OCI-LY1 (cell line): Measurements from ENCODE around the gene TGM5.
A peak's percentile ranks its signal among the peaks of the same experiment; 100 is the strongest.

Experiments used
- H2AFZ ChIP-seq: fragments of 200-600 bp; sonication (generic), shearing (Covaris generic); 2 replicates; pipeline ENCODE4 v1.6.0; 2014; ENCODE audit warnings: antibody characterized with exemption, mild to moderate bottlenecking, low read length
- H3F3A ChIP-seq: fragments of 200-600 bp; sonication (generic), shearing (Covaris generic); 2 replicates; pipeline ENCODE4 v1.6.0; 2014; ENCODE audit warnings: mild to moderate bottlenecking, antibody characterized with exemption, low read length, moderate library complexity; ENCODE audit not compliant: insufficient read depth
- H3K27ac ChIP-seq: fragments of 200-600 bp; sonication (generic); 2 replicates; pipeline ENCODE4 v1.5.1; 2014; ENCODE audit warnings: low read length, mixed run types, mild to moderate bottlenecking, low read depth; ENCODE audit not compliant: poor library complexity, severe bottlenecking
- H3K27me3 ChIP-seq: fragments of 200-600 bp; sonication (generic); 2 replicates; pipeline ENCODE4 v1.6.0; 2014; ENCODE audit warnings: antibody characterized with exemption, mild to moderate bottlenecking, low read length, moderate library complexity; ENCODE audit not compliant: insufficient read depth
- H3K36me3 ChIP-seq: fragments of 200-600 bp; sonication (generic); 2 replicates; pipeline ENCODE4 v1.6.1; 2014; ENCODE audit warnings: mild to moderate bottlenecking, antibody characterized with exemption, low read length, moderate library complexity, mixed read lengths; ENCODE audit not compliant: insufficient read depth
- H3K4me1 ChIP-seq: fragments of 200-600 bp; sonication (generic); 2 replicates; pipeline ENCODE4 v1.5.1; 2014; ENCODE audit warnings: mild to moderate bottlenecking, low read length, moderate library complexity; ENCODE audit not compliant: insufficient read depth, severe bottlenecking
- H3K4me2 ChIP-seq: fragments of 200-600 bp; sonication (generic), shearing (Covaris generic); 2 replicates; pipeline ENCODE4 v1.6.1; 2014; ENCODE audit warnings: low read length
- H3K4me3 ChIP-seq: fragments of 200-600 bp; sonication (generic); 2 replicates; pipeline ENCODE4 v1.5.1; 2014; ENCODE audit warnings: low read length, low read depth, mild to moderate bottlenecking, mixed read lengths; ENCODE audit not compliant: poor library complexity, severe bottlenecking
- H3K79me2 ChIP-seq: fragments of 200-600 bp; shearing (Covaris generic); 2 replicates; pipeline ENCODE4 v1.6.1; 2016; ENCODE audit warnings: mixed run types, low read length, mixed read lengths; ENCODE audit not compliant: insufficient read depth
- H3K9ac ChIP-seq: fragments of 200-600 bp; sonication (generic), shearing (Covaris generic); 2 replicates; pipeline ENCODE4 v1.6.1; 2014; ENCODE audit warnings: mild to moderate bottlenecking, low read length, mixed read lengths
- H3K9me2 ChIP-seq: fragments of 200-600 bp; sonication (generic), shearing (Covaris generic); 2 replicates; pipeline ENCODE4 v1.6.1; 2014; ENCODE audit warnings: low read depth, mild to moderate bottlenecking, low read length, mixed read lengths
- H3K9me3 ChIP-seq: fragments of 200-600 bp; shearing (Covaris generic); 2 replicates; pipeline ENCODE4 v1.6.1; 2014; ENCODE audit warnings: low read length, mixed read lengths
- H4K20me1 ChIP-seq: fragments of 200-600 bp; sonication (generic), shearing (Covaris generic); 2 replicates; pipeline ENCODE4 v1.6.0; 2016; ENCODE audit warnings: mild to moderate bottlenecking, low read length; ENCODE audit not compliant: insufficient read depth
- EZH2 ChIP-seq: fragments of 200-600 bp; sonication (generic), shearing (Covaris generic); IDR thresholded peaks from 2 replicates; pipeline ENCODE4 v1.8.0; 2017; ENCODE audit warnings: borderline replicate concordance, mixed run types, mild to moderate bottlenecking, antibody characterized with exemption, low read length, moderate library complexity, mixed read lengths
- TF ChIP-seq, protein P1 (sequence below): fragments of 200-600 bp; sonication (generic), shearing (Covaris generic); IDR thresholded peaks from 2 replicates; pipeline ENCODE4 v1.5.1; 2017; ENCODE audit warnings: mild to moderate bottlenecking, antibody characterized with exemption, low read length, moderate library complexity, mixed read lengths

Gene TGM5

DNA sequence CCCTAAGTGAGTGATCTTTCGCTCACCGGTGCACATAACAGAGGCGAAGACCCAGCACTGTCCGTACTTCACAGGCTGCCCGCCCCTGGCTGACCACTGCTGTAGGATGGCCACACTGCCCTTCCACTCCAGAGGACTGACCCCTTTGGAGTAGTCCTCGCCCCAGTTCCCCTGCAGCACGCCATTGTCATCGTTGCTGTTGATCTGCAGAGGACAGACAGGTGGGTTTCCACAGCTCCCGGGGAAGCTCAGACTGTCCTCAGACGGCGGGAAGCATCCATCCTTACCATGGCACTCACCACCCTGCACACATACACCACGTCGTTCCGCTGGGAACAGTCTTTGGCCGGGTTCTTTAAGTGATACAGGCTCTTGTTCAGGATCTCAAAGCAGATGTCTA, 20.5 kb upstream of the TGM5 start:
- no peak overlapping the region for H2AFZ ChIP-seq
- H3K4me2 ChIP-seq = no peak overlapping the region
- no peaks in the 10 kb centered on the region for H4K20me1 ChIP-seq
- H3K4me3 ChIP-seq = no peak overlapping the region
- no peak for TF ChIP-seq EZH2
- TF ChIP-seq, protein P1, sequence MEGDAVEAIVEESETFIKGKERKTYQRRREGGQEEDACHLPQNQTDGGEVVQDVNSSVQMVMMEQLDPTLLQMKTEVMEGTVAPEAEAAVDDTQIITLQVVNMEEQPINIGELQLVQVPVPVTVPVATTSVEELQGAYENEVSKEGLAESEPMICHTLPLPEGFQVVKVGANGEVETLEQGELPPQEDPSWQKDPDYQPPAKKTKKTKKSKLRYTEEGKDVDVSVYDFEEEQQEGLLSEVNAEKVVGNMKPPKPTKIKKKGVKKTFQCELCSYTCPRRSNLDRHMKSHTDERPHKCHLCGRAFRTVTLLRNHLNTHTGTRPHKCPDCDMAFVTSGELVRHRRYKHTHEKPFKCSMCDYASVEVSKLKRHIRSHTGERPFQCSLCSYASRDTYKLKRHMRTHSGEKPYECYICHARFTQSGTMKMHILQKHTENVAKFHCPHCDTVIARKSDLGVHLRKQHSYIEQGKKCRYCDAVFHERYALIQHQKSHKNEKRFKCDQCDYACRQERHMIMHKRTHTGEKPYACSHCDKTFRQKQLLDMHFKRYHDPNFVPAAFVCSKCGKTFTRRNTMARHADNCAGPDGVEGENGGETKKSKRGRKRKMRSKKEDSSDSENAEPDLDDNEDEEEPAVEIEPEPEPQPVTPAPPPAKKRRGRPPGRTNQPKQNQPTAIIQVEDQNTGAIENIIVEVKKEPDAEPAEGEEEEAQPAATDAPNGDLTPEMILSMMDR = no peak
- no peaks in the 10 kb centered on the region for H3F3A ChIP-seq
- H3K27me3 ChIP-seq = peaks cover 4% of the 10 kb centered on the region; the same call in 1 of the 2 replicates
- H3K4me1 ChIP-seq = no peaks in the 10 kb centered on the region
- H3K9me2 ChIP-seq = no peaks in the 10 kb centered on the region
- no peaks in the 10 kb centered on the region for H3K36me3 ChIP-seq
- no peaks in the 10 kb centered on the region for H3K9me3 ChIP-seq
- no peaks in the 10 kb centered on the region for H3K79me2 ChIP-seq
- no peak overlapping the region for H3K27ac ChIP-seq
- H3K9ac ChIP-seq = no peak overlapping the region

DNA sequence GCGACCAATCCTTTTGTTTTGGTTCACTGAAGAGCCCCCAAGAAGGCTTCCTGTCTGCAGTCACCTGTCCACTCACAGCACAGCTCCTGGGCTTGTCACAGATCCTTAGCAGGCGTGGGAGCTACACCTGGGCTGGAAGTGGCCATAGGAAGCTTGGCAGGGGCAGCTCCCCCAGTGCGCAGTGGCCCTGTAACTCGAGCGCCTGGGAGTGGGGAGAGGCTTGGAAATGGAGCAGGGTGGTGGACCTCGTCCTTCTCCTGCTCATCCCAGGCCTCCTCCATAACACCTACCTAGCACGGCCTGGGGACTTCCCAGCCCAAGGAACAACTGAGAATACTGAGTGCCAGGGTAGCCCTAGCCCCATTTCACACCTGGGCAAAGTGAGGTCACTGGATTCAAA, 19.3 kb upstream of the TGM5 start:
- Histone ChIP-seq H3K4me2 (no peak overlapping the region), H3K27me3 (peaks cover 7% of the 10 kb centered on the region; the same call in 1 of the 2 replicates)
- TF ChIP-seq, protein P1 = no peak
- no peak for TF ChIP-seq EZH2

DNA sequence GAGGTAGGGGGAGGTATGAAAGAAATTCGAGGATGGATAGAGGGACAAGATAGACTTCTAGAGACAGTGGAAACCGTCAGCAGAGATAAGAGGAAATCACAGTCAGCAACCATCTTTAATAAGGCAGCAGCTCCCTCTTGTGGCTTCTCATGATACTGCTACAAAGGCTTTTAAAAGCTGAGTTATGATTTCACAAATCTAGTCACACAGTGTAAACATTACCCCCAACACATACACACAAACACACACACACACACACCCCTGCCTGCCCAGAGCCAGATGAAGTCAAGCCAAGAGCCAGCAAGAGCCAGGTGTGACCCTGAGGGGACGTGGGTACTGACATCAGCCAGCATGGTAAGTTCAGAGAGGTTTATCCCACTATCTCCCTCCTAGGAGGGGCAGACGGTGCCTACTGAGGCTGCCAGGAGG, 18.9 kb upstream of the TGM5 start:
- no peaks in the 10 kb centered on the region for H3F3A ChIP-seq
- H3K36me3 ChIP-seq = no peaks in the 10 kb centered on the region
- peaks cover 7% of the 10 kb centered on the region; the same call in 1 of the 2 replicates for H3K27me3 ChIP-seq
- no peaks in the 10 kb centered on the region for H3K4me1 ChIP-seq
- H3K9me3 ChIP-seq = no peaks in the 10 kb centered on the region
- H3K27ac ChIP-seq = no peak overlapping the region
- TF ChIP-seq EZH2 = no peak
- TF ChIP-seq, protein P1 = peak; percentile 81
- H3K4me3 ChIP-seq = no peak overlapping the region
- no peak overlapping the region for H3K4me2 ChIP-seq
- H3K79me2 ChIP-seq = no peaks in the 10 kb centered on the region
- no peak overlapping the region for H2AFZ ChIP-seq
- no peaks in the 10 kb centered on the region for H4K20me1 ChIP-seq
- H3K9ac ChIP-seq = no peak overlapping the region
- no peaks in the 10 kb centered on the region for H3K9me2 ChIP-seq

More for the DNA sequence above, 19.3 kb upstream of the TGM5 start:
- Histone ChIP-seq H3K9me2 (no peaks in the 10 kb centered on the region), H3K4me3 (no peak overlapping the region), H3K9me3 (no peaks in the 10 kb centered on the region), H3K36me3 (no peaks in the 10 kb centered on the region), H3K9ac (no peak overlapping the region), H2AFZ (no peak overlapping the region), H3K27ac (no peak overlapping the region), H3F3A (no peaks in the 10 kb centered on the region), H4K20me1 (no peaks in the 10 kb centered on the region), H3K4me1 (no peaks in the 10 kb centered on the region), H3K79me2 (no peaks in the 10 kb centered on the region)
